HG02610 (cell line): ENCODE measurements around the gene SSNA1.
"Not testable (repeated sequence)": the region's sequence is repeated elsewhere in the genome, so short reads cannot be mapped to it uniquely, and the experiment has no call there.

Experiments
- ATAC-seq: cut with Tn5 transposase; IDR thresholded peaks from one replicate; pipeline ENCODE4 v1.9.1; 2021; ENCODE audit warnings: mild to moderate bottlenecking, moderate library complexity; ENCODE audit not compliant: unreplicated experiment

Gene SSNA1

DNA sequence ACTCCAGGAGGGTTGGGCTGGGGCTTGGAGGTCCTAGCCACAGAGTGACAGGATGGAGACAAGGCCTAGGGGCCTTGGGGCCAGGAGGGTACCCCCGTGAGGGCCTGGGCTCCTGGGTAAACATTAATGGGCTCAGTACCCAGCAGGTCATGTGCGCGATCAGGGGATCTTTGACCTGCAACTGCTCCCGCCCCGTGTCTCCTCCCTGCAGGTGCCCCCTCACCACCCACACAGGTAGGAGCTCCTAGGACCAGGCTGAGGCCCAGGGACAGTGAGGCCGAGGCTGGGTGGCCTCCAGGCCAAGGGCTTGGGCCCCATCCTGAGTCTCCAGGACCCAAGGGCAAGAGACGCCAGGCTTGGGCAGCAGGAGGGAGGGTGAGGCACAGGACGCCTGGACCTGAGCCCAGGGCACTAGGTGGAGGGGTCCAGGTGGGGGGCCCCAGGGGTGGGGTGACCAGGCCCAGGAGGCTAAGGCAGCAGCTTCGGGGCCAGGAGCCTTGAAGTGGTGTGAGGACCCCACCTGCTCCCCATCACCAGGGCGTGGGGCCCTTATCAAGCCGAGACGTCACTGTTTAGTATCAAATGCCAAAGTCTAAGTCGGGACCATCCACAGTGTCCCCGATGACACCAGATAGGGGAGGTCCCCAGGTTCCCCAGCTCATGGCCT is 42.4 kb downstream of the SSNA1 start, which contains the start of gene SLC34A3:
TSS of gene SLC34A3 (plus strand) at position 197 of the 667 bp plus-strand sequence. CDS start 802 bp downstream, outside the sequence.
- no peak for ATAC-seq

DNA sequence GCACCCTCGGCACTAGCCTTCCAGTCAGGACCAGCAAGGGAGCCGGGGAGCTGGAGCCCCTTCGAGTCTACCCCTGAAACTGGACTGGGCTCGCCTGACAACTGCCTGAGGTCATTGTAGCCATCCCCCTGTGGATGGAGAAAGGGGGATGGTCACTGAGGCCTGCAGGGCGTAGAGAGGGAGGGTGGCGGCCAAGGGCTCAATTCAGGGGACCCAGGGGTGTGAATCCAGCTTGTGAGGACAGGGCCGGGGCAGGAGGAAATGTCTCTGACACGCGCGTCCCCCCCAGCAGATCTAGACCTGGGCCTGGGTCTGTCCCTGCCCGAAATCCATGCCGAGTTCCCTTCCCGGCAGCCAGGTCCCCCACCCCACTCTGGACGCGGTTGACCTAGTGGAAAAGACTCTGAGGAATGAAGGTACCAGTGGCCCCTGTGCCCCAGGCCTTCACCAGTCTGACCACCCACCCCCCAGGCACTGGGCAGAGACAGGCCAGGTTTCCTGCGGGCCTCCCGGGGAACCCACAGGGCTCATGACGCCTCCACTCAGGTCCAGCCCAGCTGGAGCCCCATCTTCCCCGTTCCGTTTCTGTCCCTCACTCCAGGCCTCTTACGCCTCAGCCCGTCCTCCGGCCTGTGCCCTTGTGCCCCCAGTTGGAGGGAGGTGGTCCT is 43.0 kb downstream of the SSNA1 start:
- no peak for ATAC-seq

DNA sequence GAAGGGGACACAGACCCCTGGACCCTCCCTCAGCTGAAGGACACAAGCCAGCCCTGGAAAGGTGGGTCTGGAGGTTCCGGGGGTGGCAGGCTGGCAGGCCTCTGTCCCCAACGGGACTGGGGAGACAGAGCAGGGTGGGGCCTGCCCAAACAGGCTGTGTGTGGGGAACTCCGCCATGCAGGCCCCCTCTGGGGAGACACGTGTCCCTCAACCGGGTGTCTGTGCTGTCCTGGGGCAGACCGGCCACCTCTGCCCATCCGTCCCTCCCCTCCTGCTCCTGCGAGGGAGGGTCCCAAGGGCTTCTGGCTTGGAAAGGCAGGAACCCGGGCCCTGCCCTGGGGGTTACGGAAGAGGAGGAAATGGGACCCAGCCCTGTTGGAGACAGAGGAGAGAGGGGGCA is 43.6 kb downstream of the SSNA1 start:
- ATAC-seq, result no peak

DNA sequence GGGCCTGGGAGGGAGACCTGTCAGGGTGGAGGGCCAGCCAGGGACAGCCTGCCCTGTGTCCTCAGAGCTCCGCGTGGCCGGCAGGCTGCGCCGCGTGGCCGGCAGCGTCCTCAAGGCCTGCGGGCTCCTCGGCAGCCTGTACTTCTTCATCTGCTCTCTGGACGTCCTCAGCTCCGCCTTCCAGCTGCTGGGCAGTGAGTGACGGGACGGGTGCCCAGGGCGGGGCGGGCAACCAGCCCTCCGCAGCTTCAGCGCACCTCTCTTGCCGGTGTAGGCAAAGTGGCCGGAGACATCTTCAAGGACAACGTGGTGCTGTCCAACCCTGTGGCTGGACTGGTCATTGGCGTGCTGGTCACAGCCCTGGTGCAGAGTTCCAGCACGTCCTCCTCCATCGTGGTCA is 44.0 kb downstream of the SSNA1 start:
- no peak for ATAC-seq

DNA sequence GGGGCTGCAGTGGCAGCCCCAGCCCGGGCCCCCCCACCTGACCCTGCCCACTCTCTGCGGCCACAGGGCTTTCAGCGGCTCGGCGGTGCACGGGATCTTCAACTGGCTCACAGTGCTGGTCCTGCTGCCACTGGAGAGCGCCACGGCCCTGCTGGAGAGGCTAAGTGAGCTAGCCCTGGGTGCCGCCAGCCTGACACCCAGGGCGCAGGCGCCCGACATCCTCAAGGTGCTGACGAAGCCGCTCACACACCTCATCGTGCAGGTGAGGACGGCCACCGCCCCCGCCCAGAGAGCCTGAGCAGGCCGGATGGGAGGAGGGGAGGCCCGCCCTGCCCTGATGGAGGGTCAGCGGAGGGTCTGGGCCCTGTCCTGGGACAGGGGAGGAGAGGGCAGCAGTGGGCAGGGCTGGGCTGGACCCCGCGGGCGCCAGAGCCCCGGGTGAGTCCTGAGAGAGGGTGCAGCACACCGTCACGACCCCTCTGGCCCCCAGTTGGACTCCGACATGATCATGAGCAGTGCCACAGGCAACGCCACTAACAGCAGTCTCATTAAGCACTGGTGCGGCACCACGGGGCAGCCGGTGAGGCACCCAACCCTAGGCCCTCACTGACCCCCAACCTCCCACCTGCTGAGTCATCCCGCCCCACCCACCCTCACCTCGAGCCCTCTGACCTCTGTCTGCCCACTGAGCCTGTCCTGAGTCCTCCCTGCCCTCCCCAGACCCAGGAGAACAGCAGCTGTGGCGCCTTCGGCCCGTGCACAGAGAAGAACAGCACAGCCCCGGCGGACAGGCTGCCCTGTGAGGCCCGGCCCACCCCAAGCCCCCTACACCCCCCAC is 44.9 kb downstream of the SSNA1 start:
- no peak for ATAC-seq

DNA sequence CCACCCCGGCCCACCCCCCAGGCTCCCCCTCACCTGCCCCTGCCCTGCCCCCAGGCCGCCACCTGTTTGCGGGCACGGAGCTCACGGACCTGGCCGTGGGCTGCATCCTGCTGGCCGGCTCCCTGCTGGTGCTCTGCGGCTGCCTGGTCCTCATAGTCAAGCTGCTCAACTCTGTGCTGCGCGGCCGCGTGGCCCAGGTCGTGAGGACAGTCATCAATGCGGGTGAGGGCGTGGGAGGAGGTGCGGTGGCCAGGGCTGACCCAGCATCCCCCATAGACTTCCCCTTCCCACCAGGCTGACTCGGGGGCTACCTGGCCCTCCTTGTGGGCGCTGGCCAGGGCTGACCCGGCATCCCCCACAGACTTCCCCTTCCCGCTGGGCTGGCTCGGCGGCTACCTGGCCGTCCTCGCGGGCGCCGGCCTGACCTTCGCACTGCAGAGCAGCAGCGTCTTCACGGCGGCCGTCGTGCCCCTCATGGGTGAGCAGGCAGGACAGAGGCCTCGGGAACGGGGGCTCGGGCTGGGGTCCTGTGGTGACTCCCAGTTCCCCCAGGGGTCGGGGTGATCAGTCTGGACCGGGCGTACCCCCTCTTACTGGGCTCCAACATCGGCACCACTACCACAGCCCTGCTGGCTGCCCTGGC is 45.7 kb downstream of the SSNA1 start:
- no peak for ATAC-seq

DNA sequence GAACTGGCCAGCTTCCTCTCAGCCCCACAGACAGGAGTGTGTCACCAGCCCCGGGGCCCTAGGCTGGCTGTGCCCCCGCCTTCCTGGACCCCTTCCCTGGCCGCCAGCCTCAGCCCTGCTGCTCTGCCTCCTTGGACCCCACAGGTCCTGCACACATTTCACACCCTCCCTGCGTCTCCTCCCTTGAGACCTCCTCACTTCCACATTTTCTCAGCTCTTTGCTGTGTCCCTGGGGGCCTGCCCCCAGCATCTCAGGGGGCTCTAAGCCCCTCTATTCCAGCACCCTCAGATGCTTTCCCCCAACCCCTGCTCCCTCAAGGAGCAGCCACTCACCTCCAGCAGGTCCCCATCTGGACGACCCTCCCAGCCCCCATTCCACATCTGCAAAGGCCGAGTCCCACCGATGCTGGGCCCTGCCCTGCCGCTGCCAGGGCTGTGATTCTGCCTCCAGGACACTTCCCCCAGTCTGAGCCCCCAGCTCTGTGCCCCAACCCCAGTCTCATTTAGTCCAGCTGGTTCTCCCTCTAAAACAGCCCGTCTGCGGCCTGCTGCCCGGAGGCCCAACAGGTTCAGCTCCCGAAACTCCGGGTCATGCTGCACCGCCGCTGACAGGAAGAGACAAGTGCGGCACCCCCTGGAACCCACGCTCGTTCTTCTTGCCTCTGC is 46.4 kb downstream of the SSNA1 start:
- ATAC-seq, result no peak

DNA sequence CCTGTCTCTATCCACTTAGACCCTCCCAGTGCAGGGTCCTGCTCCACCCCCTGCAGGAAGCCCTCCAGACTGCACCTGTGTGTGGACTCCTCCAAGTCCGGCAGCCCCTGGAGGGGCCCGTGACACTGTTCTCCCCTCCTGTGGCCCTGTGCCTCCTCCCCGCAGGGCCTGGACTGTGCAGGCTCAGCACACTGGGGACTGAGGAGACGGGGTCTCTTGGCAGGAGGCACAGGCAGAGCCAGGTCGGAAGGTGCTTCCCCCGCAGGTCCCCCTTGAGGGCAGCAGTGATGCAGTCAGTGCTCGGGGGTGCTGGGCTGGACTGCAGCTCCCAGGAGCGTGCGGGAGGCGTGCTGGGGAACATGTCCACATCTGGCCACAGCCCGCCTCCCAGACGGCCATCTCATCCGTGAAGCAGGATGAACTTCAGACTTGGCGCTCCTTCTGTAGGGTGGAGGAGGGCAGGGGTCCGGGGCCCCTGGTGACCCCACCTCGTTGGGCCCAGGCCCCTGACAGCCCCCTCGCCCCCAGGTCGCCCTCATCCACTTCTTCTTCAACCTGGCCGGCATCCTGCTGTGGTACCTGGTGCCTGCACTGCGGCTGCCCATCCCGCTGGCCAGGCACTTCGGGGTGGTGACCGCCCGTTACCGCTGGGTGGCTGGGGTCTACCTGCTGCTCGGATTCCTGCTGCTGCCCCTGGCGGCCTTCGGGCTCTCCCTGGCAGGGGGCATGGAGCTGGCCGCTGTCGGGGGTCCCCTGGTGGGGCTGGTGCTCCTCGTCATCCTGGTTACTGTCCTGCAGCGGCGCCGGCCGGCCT is 47.2 kb downstream of the SSNA1 start:
- ATAC-seq, result no peak

DNA sequence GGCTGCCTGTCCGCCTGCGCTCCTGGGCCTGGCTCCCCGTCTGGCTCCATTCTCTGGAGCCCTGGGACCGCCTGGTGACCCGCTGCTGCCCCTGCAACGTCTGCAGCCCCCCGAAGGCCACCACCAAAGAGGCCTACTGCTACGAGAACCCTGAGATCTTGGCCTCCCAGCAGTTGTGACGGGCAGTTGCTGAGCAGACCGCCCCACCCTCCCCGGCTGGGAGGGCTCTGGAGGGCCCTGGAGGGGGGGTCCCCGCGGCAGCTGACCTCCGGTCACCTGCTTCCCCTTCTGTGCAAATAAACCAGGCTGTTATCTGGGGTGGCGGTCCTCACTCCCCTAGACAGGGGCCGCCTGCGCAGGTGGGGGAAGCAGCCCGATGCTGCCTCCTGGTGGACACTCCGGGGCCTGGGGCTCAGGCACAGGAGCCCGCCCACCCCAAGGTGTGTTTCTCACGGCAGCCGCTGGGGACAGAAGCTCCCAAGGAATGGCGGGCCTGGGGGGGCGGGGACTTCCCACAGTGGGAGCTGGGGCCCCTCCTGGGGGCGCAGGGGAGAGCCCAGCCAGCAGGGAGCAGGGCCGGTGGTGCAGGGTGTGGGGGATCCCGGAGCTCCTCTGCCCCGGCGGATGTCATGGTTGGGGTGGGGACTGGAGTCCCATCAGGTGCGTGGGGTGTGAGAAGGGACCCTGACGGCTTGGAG is 47.9 kb downstream of the SSNA1 start:
- no peak for ATAC-seq

DNA sequence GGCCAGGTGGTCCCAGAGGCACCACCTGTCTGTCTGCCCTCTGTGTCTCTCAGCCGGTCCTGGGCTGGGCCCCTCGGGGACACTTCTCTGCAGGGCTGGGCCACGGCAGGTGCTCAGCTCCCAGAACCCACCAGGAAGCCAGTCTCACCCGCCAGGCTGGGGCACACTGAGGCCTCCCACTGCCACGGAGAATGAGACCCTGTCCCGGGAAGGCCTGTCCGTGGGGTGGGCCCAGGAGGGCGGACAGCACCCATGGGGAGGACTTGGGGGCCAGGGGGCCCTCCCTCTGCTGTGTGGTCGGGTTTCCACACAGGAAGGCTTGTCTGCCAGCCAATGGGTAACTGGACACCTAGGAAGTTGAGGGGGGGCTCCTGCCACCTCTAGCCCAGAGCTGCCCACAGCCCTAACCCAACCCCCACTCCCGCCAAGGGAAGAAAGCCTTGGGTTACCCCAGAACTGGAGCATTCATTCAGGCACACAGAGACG is 48.5 kb downstream of the SSNA1 start:
- ATAC-seq, result no peak

DNA sequence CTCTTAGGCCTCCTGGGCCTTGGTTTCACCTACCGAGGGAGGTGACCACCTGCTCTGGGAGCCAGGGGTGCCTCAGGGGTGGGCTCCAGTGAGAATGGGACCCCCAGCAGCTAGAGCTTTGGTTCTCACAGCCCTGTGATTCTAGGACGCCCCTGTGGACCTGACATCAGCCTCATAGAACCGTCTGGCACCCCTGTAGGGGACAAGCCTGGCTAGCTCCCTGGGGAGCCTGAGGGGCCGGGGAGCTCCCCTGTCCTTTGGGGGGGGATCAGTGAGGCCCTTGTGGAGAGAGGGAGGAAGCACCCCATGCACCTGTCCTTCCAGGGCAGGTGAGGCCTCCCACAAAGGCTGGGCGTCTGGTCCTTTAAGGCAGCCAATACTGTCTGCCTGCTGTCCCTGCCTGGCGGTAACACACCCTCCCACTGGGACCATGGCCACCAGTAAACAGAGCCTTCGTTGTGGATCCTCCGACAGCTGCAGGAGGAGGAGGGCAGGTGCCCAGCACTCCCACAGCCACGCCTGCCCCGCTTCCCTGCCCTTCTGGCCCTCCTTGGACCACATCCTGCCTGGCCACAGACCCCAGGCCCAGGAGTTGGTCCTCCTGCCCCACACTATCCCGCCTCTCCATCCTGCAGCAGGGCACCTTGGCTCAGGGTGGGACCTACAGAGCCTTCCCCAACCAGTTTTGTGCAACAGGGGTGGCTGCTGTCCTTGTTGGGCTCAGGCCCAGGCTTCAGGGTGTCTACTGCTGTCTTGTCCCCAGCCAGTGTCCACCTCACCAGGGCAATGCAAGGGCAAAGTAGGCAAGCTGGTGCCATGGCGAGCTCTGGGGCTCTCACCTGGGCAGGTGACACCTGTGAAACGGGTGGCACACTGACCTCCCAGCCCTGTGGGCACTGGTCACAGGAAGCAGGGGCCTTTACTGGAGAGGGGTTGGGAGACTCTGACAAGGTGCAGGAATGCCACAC is 49.6 kb downstream of the SSNA1 start:
- ATAC-seq, result no peak

DNA sequence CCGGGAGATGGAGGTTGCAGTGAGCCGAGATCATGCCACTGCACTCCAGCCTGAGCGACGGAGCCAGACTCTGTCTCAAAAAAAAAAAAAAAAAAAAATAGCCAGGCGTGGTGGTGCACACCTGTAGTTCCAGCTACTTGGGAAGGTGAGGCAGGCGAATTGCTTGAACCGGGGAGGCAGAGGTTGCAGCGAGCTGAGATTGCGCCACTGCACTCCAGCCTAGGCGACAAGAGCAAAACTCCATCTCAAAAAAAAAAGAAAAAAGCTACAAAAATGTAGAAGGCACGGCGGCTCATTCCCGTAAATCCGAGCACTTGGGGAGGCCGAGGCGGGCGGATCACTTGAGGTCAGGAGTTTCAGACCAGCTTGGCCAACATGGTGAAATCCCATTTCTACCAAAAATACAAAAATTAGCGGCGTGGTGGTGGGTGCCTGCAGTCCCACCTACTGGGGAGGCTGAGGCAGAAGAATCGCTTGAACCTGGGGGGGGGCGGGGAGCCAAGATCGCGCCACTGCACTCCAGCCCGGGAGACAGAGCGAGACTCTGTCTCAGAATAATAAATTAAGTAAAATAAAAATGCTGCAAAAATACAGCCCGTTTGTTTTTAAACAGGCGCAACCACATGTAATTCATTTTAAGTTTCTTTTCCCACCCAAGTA is 51.2 kb downstream of the SSNA1 start:
- not testable (repeated sequence) for ATAC-seq
